SK-N-MC (cell line): ENCODE results near the gene CACTIN.
A peak's percentile ranks its signal among the peaks of the same experiment; 100 is the strongest.

Source experiments
- EZH2 ChIP-seq: fragments of 200-600 bp; sonication (generic); IDR thresholded peaks from one replicate; pipeline ENCODE4 v1.6.1; 2017; ENCODE audit warnings: antibody characterized with exemption
- POLR2AphosphoS5 ChIP-seq: IDR thresholded peaks from 2 replicates; pipeline ENCODE4 v1.6.1; 2012; ENCODE audit warnings: mild to moderate bottlenecking, low read depth, low read length, borderline replicate concordance

- peak; percentile 91 for TF ChIP-seq POLR2AphosphoS5
- TF ChIP-seq EZH2 = no peak
Measured at GRCh38 chr19:3626473-3627350, at the start of gene CACTIN.
